Fibroblast of skin of right quadriceps (primary cell): ENCODE measurements around the gene EDNRA.

Source experiments
- DNase-seq: peaks from one replicate; pipeline ENCODE4 v3.0.0-alpha.2; 2013

EDNRA gene

GRCh38 chr4:147590249-147590920, 109.5 kb downstream of the EDNRA start:
- DNase-seq = peak; percentile 72

- no peak for DNase-seq
Observed at GRCh38 chr4:147591106-147591505, 110.2 kb downstream of the EDNRA start.

GRCh38 chr4:147594107-147594506, 113.2 kb downstream of the EDNRA start:
- no peak for DNase-seq
